DMS79 treated with DMSO at 0.1 percent for 48 hours (cell line): ENCODE measurements around the gene TRPC4AP.

Experiments used
- DNase-seq: peaks from one replicate; lab custom pipeline; 2025; lab: John Stamatoyannopoulos, UW

Gene TRPC4AP

DNA sequence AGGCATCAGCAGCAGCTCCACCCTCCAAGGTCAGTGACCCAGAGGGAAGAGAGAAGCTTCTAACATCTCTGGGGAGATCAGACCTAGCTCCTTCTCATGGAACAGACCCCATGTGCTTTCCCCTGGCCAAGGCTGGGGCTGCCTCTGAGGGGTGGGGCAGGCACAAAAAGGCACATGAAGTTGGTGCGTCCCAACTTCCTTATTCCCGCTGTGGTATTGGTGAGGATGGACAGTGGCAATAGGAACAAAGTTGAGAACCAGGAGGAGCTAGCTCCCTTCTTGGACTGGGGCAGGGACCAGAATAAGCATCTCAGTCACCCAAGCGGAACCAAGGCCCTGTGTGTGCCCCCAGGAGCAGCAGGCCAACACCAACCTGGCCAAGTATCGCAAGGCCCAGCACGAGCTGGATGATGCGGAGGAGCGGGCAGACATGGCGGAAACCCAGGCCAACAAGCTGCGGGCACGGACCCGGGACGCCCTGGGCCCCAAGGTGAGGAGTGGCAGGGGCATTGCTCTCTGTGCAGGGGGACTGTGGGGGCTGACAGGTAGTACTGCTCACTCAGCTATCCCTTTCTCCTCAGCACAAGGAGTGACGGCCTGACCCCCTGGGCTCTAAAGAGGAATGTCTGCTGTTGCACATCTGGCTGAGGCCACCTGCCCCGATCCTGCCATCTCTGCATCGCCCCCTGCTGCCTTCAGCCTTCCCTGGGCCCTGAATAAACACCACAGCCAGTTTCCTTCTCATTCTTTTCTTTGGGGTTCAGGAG, 90.8 kb downstream of the TRPC4AP start:
- no peak for DNase-seq

DNA sequence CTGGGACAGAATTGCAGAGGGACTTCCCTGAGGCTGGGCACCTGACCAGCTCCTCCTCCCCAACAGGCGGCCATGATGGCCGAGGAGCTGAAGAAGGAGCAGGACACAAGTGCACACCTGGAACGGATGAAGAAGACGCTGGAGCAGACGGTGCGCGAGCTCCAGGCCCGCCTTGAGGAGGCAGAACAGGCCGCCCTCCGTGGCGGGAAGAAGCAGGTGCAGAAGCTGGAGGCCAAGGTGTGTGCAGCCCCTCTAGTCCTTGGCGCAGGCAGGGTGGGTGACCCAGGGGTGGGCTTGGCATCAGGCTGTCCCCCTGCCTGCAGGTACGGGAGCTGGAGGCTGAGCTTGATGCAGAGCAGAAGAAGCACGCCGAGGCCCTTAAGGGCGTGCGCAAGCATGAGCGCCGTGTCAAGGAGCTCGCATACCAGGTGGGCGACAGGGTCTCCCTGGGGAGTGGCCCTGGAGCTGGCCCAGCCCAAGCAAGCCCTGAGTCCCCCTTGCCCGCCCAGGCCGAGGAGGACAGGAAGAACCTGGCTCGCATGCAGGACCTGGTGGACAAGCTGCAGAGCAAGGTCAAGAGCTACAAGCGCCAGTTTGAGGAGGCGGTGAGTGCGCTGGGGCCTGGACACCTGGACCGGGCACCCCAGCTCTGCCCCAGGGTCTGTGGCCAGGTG, 91.5 kb downstream of the TRPC4AP start:
- no peak for DNase-seq

DNA sequence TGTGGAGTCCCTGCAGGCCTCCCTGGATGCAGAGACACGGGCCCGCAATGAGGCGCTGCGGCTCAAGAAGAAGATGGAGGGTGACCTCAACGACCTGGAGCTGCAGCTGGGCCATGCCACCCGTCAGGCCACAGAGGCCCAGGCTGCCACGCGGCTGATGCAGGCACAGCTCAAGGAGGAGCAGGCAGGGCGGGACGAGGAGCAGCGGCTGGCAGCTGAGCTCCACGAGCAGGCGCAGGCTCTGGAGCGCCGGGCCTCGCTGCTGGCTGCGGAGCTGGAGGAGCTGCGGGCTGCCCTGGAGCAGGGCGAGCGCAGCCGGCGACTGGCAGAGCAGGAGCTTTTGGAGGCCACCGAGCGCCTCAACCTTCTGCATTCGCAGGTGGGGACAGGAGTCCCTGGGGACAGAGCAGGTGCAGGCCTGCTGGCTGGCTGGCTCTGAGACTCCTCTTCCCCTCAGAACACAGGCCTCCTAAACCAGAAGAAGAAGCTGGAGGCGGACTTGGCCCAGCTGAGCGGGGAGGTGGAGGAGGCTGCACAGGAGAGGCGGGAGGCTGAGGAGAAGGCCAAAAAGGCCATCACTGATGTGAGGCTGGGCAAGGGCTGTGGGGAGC, 92.2 kb downstream of the TRPC4AP start:
- no peak for DNase-seq

DNA sequence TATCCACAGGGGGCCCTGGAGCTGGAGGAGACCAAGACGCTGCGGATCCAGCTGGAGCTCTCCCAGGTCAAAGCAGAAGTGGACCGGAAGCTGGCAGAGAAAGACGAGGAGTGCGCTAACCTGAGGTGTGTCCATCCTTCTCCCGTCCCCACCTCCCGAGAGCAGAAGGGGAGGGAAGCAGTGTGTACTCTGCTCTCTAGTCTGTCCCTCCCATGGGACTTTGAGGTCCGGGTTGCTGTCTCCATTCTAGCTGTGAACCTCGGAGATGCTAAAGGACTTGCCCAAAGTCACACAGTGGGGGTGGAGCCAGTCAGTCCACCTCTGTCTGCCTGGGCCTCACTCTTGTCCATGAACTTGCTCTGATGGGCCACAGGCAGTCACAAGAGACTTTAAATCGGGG, 92.8 kb downstream of the TRPC4AP start:
- no peak for DNase-seq

DNA sequence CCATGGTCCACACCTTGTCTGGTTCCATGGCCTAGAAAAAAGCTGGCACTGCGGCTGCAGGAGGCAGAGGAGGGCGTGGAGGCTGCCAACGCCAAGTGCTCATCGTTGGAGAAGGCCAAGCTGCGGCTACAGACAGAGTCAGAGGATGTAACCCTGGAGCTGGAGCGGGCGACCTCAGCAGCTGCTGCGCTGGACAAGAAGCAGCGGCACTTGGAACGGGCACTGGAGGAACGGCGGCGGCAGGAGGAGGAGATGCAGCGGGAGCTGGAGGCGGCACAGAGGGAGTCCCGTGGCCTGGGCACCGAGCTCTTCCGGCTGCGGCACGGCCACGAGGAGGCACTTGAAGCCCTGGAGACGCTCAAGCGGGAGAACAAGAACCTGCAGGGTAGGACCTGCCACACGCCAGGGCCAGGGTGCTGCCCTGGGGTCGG, 93.6 kb downstream of the TRPC4AP start:
- DNase-seq = no peak

DNA sequence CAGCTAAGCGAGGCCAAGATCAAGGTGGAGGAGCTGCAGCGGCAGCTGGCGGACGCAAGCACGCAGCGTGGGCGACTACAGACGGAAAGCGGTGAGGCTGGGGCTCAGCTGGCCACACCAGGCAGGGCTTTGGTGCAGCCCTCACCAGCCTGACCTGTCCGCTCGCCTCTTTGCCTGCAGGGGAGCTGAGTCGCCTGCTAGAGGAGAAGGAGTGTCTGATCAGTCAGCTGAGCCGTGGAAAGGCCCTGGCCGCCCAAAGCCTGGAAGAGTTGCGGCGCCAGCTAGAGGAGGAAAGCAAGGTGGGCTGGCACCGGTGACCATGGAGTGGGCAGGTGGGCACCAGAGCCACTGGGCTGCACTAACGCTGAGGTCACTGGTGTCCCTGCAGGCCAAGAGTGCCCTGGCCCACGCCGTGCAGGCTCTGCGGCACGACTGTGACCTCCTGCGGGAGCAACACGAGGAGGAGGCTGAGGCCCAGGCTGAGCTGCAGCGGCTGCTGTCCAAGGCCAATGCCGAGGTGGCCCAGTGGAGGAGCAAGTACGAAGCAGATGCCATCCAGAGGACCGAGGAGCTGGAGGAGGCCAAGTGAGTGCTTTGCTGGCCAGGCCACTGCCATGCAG, 94.2 kb downstream of the TRPC4AP start:
- no peak for DNase-seq

DNA sequence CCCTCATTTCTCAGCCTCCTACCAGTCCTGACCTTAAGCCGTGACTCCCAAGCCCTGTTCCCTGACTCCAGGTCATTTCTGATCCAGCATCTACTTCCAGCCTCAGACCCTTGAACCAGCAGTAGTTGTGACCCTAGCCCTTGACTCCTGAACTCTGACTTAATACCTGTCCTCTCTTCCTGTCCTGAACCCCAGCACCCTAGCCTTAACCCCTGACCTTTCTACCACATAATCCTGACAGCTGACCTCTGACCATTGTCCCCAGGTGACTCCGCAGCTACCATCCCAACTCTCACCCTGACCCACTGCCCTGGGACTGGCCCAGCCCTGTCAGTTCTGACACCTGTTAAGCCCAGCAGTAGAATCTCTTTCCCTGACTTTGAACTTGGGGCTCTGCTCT, 94.8 kb downstream of the TRPC4AP start:
- DNase-seq = no peak

DNA sequence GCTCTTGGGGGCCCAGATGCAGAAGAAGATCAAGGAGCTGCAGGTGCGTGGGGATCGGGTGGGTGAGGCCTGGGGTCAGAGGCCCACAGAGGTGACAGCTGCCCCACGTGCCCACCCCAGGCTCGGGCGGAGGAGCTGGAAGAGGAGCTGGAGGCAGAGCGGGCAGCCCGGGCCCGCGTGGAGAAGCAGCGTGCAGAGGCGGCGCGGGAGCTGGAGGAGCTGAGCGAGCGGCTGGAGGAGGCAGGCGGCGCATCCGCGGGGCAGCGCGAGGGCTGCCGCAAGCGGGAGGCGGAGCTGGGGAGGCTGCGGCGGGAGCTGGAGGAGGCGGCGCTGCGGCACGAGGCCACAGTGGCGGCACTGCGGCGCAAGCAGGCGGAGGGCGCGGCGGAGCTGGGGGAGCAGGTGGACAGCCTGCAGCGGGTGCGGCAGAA, 95.5 kb downstream of the TRPC4AP start:
- no peak for DNase-seq

DNA sequence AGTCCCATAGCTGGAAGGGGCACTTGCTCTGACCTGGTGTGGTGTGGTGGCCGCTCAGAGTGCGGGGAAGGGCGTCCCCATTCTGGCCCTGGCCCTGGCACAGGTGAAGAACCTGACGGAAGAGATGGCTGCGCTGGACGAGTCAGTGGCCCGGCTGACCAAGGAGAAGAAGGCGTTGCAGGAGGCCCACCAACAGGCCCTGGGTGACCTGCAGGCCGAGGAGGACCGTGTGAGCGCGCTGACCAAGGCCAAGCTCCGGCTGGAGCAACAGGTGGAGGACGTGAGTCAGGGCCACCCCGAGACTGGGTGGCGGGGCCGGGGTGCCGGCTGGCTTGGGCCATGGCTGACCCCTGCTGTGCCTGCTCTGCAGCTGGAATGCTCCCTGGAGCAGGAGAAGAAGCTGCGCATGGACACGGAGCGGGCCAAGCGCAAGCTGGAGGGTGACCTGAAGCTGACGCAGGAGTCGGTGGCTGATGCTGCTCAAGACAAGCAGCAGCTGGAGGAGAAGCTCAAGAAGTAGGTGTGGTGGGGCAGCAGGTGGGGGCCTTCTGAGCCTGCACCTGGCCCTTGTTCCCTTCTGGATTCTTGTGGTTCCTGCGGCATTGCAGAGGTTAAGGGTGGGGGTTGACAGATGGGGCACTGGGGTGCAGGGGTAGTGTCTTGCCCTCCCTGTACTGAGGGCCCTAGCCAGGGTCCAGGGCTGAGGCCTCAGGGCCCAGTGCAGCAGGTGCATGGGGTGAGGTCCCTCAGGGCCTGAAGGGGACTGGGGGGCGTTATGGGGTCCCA, 96.2 kb downstream of the TRPC4AP start:
- DNase-seq = no peak

DNA sequence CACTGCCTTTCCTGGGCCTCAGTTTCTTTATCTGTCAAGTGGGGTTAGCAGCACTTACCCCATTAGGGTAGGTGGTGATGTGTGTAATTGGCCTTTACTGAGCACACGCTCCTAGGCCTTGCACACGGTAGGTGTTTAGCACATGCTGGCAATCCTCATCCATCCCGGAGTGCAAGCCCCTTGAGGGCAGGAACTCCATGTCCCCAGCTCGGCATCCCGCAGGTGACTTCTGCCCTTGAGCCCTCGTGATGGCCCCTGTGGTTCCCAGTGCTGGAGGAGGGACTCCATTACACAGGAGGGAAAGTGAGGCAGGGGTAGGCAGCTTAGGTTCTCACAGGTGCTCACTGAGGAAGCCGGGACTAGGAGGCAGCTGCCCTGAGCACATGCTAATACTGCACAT, 96.9 kb downstream of the TRPC4AP start:
- no peak for DNase-seq

DNA sequence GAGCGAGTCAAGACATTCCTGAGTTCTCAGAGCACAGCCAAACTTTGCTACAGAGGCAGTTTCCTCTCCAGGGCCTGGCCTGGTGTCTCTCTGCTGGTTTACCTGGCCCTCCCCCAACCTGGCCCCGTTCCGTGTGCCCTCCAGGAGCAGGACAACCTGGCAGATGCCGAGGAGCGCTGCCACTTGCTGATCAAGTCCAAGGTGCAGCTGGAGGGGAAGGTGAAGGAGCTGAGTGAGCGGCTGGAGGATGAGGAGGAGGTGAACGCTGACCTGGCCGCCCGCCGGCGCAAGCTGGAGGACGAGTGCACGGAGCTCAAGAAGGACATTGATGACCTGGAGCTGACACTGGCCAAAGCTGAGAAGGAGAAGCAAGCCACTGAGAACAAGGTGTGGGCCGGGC, 97.4 kb downstream of the TRPC4AP start:
- no peak for DNase-seq

DNA sequence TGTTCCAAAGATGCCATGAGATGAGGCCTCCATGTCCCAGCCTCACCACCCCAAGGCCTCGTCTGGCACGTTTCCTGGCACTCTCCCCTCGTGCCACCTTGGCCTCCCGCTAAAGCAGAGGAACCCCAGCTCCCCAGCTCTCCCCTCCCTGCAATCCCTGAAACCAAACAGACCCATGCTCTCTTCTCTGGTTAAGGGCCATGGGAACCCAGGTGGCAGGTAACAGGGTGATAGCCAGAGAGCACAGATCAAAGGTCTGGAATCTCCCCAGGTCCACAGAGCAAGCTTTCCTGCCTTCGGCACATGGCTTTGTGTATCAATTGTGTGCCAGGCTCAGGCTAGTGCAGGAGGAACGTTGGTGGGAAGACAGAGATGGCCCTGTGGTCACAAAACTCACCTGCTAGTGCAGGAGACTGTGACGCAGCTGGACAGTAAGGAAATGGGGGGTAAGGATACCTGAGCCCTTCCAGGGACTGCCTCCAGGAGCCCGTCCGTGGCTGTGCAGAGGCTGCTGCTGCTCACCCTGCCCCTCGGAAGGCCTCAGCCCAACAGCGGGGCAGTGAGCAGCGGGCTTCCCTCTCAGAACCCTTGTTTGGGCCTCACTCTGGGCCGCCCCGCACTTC, 98.0 kb downstream of the TRPC4AP start:
- no peak for DNase-seq

DNA sequence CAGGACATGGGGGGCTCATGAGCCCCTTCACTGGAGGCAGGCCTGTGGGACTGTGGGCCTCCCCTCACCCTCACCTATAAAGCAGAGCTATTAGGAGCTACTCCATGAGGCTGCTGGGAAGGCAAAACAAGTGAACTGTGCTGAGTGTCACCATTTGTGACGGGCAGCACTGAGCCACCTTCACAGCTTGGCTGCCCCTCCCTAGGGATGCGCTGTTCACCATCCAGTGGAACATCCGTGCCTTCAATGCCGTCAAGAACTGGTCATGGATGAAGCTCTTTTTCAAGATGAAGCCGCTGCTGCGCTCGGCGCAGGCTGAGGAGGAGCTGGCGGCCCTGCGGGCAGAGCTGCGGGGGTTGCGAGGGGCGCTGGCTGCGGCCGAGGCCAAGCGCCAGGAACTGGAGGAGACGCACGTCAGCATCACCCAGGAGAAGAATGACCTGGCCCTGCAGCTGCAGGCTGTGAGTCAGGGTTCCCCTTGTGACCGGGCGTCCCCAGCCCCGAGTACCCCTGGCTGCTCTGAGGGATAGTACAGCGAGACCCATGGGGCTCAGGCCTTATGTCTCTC, 98.6 kb downstream of the TRPC4AP start:
- no peak for DNase-seq

DNA sequence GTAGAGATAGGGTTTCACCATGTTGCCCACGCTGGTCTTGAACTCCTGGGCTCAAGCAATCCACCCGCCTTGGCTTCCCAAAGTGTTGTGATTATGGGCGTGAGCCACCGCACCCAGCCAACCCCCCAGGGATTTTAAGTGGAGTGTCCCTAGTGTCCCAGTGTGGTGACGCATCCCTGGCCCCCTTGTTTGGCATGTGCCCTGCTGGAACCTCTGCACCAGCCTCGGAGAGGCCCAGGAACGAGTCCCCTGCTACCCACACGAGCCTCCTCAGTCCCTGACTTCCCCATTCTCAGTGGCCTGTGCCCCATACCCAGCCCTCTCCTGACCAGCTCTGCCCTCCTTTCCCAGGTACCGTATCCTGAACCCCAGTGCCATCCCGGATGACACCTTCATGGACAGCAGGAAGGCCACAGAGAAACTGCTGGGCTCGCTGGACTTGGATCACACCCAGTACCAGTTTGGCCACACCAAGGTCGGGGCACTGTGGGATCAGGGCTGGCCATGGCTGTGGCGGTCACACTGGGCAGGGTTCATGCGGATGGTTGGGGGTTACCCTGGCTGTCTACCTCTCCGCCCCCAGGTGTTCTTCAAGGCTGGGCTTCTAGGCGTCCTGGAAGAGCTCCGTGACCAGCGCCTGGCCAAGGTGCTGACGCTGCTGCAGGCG, 99.7 kb downstream of the TRPC4AP start:
- DNase-seq = no peak

DNA sequence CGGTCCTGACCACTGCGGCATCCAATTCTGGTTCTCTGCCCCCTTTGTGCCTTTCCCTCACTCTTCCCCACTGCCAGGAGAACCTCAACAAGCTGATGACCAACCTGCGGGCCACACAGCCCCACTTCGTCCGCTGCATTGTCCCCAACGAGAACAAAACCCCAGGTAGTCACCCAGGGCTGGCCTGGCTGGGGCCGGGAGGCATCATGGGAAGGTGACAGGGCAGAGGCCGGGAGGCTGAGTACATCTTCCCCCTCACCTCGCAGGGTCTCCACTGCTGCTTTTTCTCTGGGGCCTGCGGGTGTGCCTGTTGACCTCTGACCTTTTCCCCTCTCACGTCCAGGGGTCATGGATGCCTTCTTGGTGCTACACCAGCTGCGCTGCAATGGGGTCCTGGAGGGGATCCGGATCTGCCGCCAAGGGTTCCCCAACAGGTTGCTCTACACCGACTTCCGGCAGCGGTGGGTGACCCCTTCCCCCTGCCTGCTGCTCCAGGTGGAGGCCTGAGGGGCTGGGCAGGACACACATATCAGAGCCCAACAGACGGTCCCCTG, 101.9 kb downstream of the TRPC4AP start:
- DNase-seq = no peak

DNA sequence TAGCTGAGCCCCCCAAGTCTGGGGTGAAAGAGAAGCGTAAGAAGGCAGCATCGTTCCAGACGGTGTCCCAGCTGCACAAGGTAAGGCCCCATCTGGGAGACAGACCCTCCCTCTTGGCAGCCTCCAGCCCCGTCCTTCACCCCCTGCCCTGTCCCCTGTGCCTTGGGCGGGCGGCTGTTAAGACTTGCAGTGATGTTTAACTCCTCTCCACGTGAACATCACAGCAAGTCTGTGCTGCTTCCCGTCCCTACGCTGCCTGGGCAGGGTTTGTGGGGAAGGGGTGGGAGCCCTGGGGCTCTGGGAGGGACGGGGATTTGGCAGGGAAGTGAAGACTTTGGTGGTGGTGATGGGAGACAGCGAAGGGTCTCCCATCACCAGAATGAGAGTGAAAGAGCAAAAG, 102.4 kb downstream of the TRPC4AP start:
- DNase-seq = no peak

DNA sequence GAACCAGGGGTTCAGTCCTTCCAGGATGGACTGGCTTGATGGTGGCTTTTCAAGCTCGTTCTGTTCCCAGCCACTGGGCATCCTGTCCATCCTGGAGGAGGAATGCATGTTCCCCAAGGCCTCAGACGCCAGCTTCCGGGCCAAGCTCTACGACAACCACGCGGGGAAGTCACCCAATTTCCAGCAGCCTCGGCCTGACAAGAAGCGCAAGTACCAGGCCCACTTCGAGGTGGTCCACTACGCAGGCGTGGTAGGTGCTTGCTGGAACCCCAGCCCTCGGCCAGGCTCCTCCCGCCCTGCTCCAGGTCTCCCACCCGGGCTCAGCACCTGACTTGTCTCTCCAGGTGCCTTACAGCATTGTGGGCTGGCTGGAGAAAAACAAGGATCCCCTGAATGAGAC, 102.9 kb downstream of the TRPC4AP start:
- no peak for DNase-seq

DNA sequence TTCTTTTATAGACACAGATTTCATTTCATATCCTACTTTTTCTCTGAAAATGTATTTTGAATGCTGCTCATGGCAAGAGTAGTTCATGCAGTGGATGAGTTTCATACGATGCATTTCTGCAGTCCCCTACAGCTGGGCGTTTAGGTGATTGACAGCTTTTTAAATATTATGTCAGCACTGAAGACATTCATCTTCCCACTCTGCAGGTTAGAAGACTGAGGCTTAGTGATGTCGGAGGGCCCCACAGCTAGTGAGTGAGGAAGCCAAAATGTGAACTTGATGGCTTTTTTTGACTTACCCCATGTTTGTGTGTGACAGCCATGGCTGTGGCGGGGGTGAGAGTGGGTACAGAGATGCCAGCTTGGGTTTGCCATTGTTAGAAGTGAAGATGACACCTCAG, 103.5 kb downstream of the TRPC4AP start:
- DNase-seq = no peak

DNA sequence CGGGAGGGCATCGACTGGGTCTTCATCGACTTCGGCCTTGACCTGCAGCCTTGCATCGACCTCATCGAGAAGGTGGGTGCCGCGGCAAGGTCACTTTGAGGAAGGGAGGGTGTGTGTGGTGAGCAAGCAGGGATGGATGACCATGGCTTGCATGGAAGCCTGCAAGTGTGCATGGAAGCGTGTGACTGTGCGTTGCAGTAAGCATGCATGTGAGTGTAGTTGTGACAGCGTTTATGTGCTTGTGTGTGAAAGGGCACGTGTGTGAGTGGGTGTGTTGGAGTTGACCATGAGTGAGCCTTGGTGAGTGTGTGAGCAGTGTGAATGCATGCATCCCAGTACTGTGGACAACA, 104.4 kb downstream of the TRPC4AP start:
- no peak for DNase-seq
